Adrenal gland (tissue), 12 donors: ENCODE results near the gene LSM14A. TPM values are rescaled to one million over a fixed set of nuclear protein-coding genes. Genes with fewer than 3 reads are reported as not detected.
A peak's percentile ranks its signal among the peaks of the same experiment; 100 is the strongest.
"Not testable (repeated sequence)": the region's sequence is repeated elsewhere in the genome, so short reads cannot be mapped to it uniquely, and the experiment has no call there.

ENCODE experiments used
- DNase-seq, 7 donors: peaks; one replicate each; pipeline ENCODE4 v3.0.0-alpha.2; 2019 to 2020
- H3K27ac ChIP-seq, 5 donors: fragments of 200-600 bp; sonication (generic) in 4 of 5; 1 replicate in 3 of 5; 2 replicates in 2 of 5; pipeline versions ENCODE4 v1.5.1 to v1.8.0; 2016 to 2020; ENCODE audit warnings: mild to moderate bottlenecking in 1 of 5
- H3K27me3 ChIP-seq: fragments of 200-600 bp; 2 replicates; pipeline ENCODE4 v1.8.0; 2021
- H3K36me3 ChIP-seq, 2 donors: fragments of 200-600 bp; replicated peaks in 1 of 2; 1 replicate in 1 of 2; 2 replicates in 1 of 2; pipeline versions ENCODE4 v1.5.1 to v1.8.0; 2018 to 2022
- H3K4me1 ChIP-seq, 2 donors: fragments of 200-600 bp; replicated peaks in 1 of 2; 1 replicate in 1 of 2; 2 replicates in 1 of 2; pipeline versions ENCODE4 v1.5.1 to v1.8.0; 2018 to 2021
- H3K4me3 ChIP-seq, 4 donors: fragments of 200-600 bp; sonication (generic) in 3 of 4; one replicate each; pipeline ENCODE4 v1.5.1; 2016 to 2018
- H3K9me3 ChIP-seq, 3 donors: fragments of 200-600 bp; sonication (generic) in 1 of 3; replicated peaks in 1 of 3; 1 replicate in 2 of 3; 2 replicates in 1 of 3; pipeline versions ENCODE4 v1.5.1 to v1.8.0; 2016 to 2021
- POLR2A ChIP-seq, 2 donors: fragments of 450-650 bp; IDR thresholded peaks; one replicate each; pipeline ENCODE4 v1.6.1; 2017; ENCODE audit warnings: antibody characterized with exemption in 2 of 2, mild to moderate bottlenecking in 2 of 2, moderate library complexity in 1 of 2
- WGBS, 4 donors: extraction: QIAGEN DNeasy Blood & Tissue Kit in 2 of 4; methylation state at CpG; one replicate each; pipeline versions ENCODE4 v1.1.5 to v1.1.7; 2013 to 2017; 5-methylcytosine and 5-hydroxymethylcytosine counted together
- intact Hi-C, 2 donors: fragments of 100-400 bp; cut with DNase I; formaldehyde crosslinking; loops; one replicate each; pipeline versions ENCODE4 v1.14.1 to v1.15.0; 2022 to 2023
- polyA plus RNA-seq, 3 donors: library from polyadenylated mRNA; stranded (reverse); fragments of 200-250 nt in 2 of 3; fragments of 350-450 nt in 1 of 3; fragmentation: Illumina TruSeq in 1 of 3; extraction: RNeasy Lipid Tissue Mini Kit (QIAGEN cat#74804) in 1 of 3; gene quantifications; one replicate each; pipeline ENCODE4 v1.2.3, GENCODE V29; 2013 to 2014
- total RNA-seq, 9 donors: library from RNA; depleted of rRNA in 4 of 9; stranded (reverse); fragments of >200 nt in 4 of 9; fragments of 120-200 nt in 1 of 9; fragmentation: NEBNext Ultra II Directional in 1 of 9; extraction: Animal tissue kit (Norgen Biotek cat#: 25700) in 1 of 9; gene quantifications; one replicate each; pipeline versions ENCODE4 v1.1.0 to v1.2.4, GENCODE V29; 2013 to 2023
- TF ChIP-seq, protein P1 (sequence below), 6 experiments: fragments of 450-650 bp in 4 of 6; fragments of 200-600 bp in 2 of 6; sonication (generic) in 1 of 6; IDR thresholded peaks; 1 replicate in 5 of 6; 2 replicates in 1 of 6; pipeline versions ENCODE4 v1.5.1 to v1.8.0; 2016 to 2021; ENCODE audit warnings: antibody characterized with exemption in 6 of 6, mild to moderate bottlenecking in 2 of 6, moderate library complexity in 1 of 6
- donor health status: healthy with polysubstance abuse.
- donor health status: Bipolar disorder and iron deficiency.
- donor health status: DM: yes; HTN: yes; CAD: no.
- donor health status: DM: no; HTN: no; CAD: no.
- donor health status: DM: no; HTN: no; CAD: no.
- donor health status: DM: yes; HTN: yes; CAD: no.

Gene LSM14A
- total and polyA plus RNA-seq, 12 donors, result 44.5 to 130 (median 84.6) TPM

GRCh38 chr19:34155686-34156085, 16.6 kb upstream of the LSM14A start:
- DNase-seq, result peak in 1 of 7 donors; percentile 11
- Histone ChIP-seq H3K36me3 (no peaks in the 10 kb centered on the region), H3K27me3 (no peaks in the 10 kb centered on the region), H3K4me1 (no peaks in the 10 kb centered on the region), H3K9me3 (no peaks in the 10 kb centered on the region), H3K27ac (no peak overlapping the region), H3K4me3 (no peak overlapping the region)
- 82 to 90% (median 87%) methylated on average over 5 of the region's 5 CpGs for WGBS, 4 donors
- TF ChIP-seq POLR2A (IDR thresholded peaks at IDR 0.05), result no peak
- TF ChIP-seq, protein P1, sequence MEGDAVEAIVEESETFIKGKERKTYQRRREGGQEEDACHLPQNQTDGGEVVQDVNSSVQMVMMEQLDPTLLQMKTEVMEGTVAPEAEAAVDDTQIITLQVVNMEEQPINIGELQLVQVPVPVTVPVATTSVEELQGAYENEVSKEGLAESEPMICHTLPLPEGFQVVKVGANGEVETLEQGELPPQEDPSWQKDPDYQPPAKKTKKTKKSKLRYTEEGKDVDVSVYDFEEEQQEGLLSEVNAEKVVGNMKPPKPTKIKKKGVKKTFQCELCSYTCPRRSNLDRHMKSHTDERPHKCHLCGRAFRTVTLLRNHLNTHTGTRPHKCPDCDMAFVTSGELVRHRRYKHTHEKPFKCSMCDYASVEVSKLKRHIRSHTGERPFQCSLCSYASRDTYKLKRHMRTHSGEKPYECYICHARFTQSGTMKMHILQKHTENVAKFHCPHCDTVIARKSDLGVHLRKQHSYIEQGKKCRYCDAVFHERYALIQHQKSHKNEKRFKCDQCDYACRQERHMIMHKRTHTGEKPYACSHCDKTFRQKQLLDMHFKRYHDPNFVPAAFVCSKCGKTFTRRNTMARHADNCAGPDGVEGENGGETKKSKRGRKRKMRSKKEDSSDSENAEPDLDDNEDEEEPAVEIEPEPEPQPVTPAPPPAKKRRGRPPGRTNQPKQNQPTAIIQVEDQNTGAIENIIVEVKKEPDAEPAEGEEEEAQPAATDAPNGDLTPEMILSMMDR (IDR thresholded peaks at IDR 0.05), result no peak
- intact Hi-C loops, result no loop called here

GRCh38 chr19:34158966-34159365, 13.3 kb upstream of the LSM14A start:
- WGBS, 4 donors, result 83 to 86% (median 83%) methylated on average over 7 of the region's 7 CpGs
- H3K36me3 ChIP-seq, intact Hi-C loops, H3K4me1 ChIP-seq, H3K27ac ChIP-seq, H3K4me3 ChIP-seq, H3K27me3 ChIP-seq, H3K9me3 ChIP-seq: not testable (repeated sequence)
- DNase-seq, result peak in 1 of 7 donors; percentile 18

- H3K4me3 ChIP-seq, intact Hi-C loops, H3K9me3 ChIP-seq, H3K27me3 ChIP-seq, H3K4me1 ChIP-seq, DNase-seq, H3K36me3 ChIP-seq, H3K27ac ChIP-seq: not testable (repeated sequence)
- 91 to 95% (median 92%) methylated on average over 5 of the region's 5 CpGs for WGBS, 4 donors
These were observed 12.8 kb upstream of the LSM14A start for GRCh38 chr19:34159541-34159940.

DNA sequence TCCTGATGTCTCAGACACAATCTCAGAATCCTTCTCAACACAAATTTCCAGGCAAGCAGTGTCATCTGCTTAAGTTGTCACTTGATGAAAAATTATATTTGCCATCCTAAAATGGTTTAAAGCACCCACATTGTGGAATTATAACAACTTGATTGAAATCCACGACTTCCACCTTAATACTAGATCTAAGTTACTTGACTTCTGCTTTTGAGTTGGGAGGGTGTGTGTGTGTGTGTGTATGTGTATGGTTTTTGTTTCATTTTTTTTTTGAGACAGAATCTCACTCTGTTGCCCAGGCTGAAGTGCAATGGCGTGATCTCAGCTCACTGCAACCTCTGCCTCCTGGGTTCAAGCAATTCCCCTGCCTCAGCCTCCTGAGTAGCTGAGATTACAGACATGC, 10.4 kb upstream of the LSM14A start:
- H3K4me3 ChIP-seq, H3K27ac ChIP-seq, H3K4me1 ChIP-seq, DNase-seq, H3K27me3 ChIP-seq, intact Hi-C loops, H3K9me3 ChIP-seq, H3K36me3 ChIP-seq: not testable (repeated sequence)
- 69 to 89% (median 82%) methylated on average over 2 of the region's 2 CpGs for WGBS, 4 donors

- Histone ChIP-seq H3K27ac (no peak overlapping the region), H3K4me3 (no peak overlapping the region), H3K36me3 (no peaks in the 10 kb centered on the region), H3K27me3 (no peaks in the 10 kb centered on the region), H3K4me1 (no peaks in the 10 kb centered on the region), H3K9me3 (no peaks in the 10 kb centered on the region)
- TF ChIP-seq, protein P1 (IDR thresholded peaks at IDR 0.05), result no peak
- no peak for TF ChIP-seq POLR2A (IDR thresholded peaks at IDR 0.05)
- WGBS, 4 donors, result 62 to 80% (median 65%) methylated on average over 8 of the region's 8 CpGs
- intact Hi-C loops, result no loop called here
- peak in 1 of 7 donors; percentile 35 for DNase-seq
These were observed 7.0 kb upstream of the LSM14A start for GRCh38 chr19:34165295-34165738.

DNA sequence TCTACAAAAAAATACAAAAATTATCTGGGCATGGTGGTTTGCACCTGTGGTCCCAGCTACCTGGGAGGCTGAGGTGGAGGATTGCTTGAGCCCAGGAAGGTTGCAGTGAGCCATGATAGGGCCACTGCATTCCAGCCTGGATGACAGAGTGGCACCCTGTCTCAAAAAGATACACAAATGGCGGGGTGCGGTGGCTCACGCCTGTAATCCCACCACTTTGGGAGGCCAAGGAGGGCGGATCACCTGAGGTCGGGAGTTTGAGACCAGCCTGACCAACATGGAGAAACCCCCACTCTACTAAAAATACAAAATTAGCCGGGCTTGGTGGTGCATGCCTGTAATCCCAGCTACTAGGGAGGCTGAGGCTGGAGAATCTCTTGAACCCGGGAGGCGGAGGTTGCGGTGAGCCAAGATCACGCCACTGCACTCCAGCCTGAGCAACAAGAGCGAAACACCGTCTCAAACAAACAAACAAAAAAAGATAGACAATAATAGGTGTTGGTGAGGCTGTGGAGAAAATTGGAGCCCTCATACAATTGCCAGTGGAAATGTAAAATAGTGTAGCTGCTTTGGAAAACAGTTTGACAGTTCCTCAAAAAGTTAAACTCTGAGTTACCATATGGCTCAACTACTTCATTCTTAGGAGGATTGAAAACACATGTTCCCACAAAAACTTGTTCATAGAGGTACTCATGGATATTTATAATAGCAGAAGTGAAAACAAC, 2.7 kb upstream of the LSM14A start:
- DNase-seq, H3K4me3 ChIP-seq, H3K36me3 ChIP-seq, H3K27me3 ChIP-seq, intact Hi-C loops, H3K9me3 ChIP-seq, H3K27ac ChIP-seq: not testable (repeated sequence)
- H3K4me1 ChIP-seq, result peaks cover 11 to 13% of the 10 kb centered on the region in 2 donors
- 91 to 94% (median 93%) methylated on average over 12 of the region's 12 CpGs for WGBS, 4 donors
